HL-60/S4 (cell line): ENCODE results near the gene PPRC1.

Experiments used
- in situ Hi-C: fragments of 300-500 bp; cut with MboI; formaldehyde crosslinking; loops from 2 replicates; pipeline ENCODE4 v1.14.3; 2022; ENCODE audit warnings: low sequenced_read_pairs

The PPRC1 gene

DNA sequence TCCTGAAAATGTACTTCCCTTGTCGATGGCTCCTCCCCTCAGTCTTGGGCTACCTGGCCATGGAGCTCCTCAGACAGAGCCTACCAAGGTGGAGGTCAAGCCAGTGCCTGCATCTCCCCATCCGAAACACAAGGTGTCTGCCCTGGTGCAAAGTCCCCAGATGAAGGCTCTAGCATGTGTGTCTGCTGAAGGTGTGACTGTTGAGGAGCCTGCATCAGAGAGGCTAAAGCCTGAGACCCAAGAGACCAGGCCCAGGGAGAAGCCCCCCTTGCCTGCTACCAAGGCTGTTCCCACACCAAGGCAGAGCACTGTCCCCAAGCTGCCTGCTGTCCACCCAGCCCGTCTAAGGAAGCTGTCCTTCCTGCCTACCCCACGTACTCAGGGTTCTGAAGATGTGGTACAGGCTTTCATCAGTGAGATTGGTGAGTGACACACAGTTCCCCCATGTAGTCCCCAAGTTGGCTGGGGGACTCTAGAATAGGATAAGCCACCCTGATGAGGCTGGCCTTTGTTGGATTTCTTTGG is 8.8 kb downstream of the PPRC1 start:
- in situ Hi-C loops, result no loop called here

DNA sequence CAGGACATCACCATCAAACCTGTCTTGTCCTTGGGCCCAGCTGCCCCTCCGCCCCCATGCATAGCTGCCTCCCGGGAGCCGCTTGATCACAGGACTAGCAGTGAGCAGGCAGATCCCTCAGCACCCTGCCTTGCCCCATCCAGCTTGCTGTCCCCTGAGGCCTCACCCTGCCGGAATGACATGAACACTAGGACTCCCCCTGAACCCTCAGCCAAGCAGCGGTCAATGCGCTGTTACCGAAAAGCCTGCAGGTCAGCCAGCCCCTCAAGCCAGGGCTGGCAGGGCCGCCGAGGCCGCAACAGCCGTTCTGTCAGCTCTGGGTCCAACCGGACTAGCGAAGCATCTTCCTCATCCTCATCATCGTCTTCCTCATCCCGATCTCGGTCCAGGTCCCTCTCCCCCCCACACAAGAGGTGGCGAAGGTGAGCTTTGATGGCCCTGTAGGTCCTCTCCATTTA is 14.2 kb downstream of the PPRC1 start:
- in situ Hi-C loops, result no loop called here

DNA sequence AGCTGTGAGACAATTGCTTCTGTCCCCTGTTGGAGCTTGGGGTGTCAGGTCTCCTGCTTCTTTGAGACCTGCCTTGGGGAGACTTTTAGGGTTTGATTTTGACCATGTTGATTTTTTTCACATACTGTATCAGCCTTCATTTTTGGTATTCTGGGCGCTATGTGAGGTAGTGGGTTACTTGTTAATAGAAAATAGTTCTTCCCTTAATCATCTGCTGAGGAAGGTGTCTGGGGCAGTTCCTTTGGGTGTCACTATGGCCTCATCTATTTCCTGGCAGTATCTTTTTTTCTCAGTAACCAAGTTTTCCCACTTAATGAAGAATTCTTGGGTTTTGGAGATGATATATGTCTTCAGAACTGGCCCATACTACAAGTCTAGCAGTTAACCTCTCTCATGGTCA is 14.7 kb downstream of the PPRC1 start:
- in situ Hi-C loops, result no loop called here

DNA sequence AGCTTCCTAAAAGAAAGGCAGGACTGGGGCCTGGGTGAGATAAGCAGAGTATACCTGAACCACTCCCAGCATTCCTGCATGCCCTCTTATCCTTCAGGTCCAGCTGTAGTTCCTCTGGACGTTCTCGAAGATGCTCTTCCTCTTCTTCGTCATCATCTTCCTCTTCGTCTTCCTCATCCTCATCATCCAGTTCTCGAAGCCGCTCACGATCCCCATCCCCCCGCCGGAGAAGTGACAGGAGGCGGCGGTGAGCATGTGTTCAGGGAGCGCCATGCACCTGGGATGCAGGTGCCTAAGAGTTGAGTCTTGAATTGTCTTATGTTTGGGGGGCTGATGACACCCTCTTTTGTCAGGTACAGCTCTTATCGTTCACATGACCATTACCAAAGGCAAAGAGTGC is 15.4 kb downstream of the PPRC1 start:
- in situ Hi-C loops, result no loop called here

DNA sequence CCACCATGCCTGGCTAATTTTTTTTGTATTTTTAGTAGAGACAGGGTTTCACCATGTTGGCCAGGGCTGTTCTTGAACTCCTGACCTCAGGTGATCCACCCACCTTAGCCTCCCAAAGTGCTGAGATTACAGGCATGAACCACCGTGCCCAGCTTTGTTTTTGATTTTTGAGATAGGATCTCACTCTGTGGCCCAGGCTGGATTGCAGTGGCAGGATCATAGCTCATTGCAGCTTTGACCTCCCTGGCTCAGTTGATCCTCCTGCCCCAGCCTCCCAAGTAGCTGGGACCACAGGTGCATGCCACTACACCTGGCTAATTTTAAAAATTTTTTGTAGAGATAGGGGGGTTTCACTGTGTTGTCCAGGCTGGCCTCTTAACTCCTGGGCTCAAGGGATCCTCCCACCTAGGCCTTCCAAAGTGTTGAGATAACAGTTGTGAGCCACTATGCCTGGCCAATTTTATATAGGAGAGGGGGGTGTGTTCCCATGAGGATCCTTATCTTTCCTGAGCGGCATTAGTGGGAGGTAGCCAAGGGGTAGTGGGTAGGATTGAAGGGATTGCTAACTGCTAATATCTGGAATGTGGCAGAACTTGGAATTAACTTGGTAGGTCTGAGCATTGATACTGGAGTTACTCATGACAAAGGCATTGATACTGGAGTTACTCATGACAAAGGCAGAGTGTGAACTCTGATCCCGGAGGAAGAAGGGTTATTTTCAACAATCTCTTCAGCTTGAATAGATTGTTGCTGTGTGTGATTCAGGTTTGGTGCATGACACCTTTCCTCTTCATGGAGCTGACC is 18.3 kb downstream of the PPRC1 start:
- in situ Hi-C loops, result no loop called here

DNA sequence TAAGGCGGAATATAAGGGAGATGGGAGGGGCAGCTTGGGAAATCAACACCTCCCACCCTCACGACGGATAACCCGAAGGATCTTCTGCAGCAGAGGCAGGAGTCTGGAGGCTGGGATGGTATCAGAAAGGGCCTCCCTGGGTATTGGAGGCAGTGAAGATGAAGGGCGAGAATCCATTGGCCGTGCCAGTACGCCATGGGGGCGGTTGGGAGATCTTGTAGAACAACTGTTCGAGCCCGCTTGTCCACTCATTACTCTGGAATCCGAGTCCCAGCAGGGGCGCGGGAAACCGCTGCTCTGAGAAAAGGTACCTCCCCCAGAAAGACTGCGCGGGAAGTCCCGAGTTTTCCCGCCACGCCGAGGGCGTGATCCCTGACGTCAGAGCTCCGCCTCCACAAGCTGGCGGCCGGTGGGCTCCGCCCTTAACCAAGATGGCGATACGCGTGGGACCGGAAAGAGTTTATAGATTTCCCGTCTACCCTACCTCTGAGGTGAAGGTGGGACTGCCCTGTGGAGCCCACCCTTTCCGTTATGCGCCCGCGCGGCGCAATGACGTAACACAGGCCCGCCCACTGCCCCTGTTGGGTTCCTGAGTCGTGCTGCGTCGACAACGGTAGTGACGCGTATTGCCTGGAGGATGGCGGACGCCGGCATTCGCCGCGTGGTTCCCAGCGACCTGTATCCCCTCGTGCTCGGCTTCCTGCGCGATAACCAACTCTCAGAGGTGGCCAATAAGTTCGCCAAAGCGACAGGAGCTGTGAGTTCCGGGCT is 19.1 kb downstream of the PPRC1 start, which contains the start of gene NOLC1:
Gene NOLC1 (plus strand): TSS at position 616 of the 771 bp plus-strand sequence. CDS start 22 bp downstream, at position 638.
- in situ Hi-C loops, result no loop called here

DNA sequence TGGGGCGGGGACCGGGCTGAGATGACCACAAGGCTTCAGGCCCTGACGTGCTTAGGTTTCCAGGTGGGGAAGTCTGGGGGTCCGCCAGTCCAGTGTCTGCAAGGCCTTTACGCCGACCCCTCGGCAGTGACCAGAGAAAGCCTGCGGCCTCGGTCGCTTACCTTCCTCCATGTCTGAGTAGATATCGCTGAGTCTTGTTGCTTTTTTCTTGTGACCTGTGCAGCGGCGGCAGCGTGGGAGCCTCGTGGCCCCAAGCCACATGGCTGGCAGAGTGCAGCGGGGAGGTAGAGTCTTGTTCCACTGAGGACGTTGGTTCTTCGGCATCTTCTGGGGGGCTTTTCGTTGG is 19.7 kb downstream of the PPRC1 start:
- in situ Hi-C loops, result no loop called here

DNA sequence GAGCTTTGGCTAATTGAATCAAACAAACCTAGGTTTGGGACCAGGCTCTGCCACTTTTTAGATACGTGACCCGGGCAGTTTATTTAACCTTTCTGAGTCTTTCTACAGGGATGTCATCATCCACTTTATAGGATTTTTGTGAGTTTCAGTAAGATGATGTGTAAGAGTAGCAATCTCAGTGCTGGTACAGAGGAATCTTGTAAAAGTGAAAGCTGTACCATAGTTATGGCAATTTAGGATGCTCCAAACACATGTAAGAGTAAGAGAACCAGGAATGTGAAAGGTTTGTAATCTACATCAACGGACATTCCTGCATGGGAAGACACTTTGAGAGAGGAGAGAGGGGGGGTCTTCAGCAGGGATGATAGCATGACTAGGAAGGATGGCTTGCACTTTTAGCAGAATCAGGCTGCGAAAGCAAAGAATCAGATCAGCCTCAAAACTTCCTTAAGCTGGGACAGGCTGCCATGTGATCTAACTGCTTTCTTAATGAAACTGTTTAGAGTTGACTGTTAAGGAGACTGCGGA is 20.3 kb downstream of the PPRC1 start:
- in situ Hi-C loops, result no loop called here

DNA sequence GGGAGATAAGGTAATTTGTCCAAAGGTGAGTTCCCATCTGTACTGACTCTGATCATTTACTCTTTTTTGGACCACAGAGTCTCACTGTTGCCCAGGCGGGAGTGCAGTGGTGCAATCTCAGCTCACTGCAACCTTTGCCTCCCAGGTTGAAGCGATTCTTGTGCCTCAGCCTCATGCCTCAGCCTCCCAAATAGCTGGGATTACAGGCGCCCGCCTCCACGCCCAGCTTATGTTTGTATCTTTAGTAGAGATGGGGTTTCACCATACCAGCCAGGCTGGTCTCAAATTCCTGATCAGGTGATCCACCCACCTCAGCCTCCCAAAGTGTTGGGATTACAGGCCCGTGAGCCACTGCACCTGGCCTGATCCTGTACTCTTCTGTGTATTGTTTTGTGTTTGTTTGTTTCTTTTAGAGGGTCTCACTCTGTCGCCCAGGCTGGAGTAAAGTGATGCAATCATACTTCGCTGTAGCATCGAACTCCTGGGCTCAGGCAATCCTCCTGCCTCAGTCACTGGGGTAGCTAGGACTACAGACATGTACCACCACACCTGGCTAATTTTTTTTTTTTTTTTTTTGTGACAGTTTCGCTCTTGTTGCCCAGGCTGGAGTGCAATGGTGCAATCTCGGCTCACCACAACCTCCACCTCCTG is 21.8 kb downstream of the PPRC1 start:
- in situ Hi-C loops, result no loop called here

DNA sequence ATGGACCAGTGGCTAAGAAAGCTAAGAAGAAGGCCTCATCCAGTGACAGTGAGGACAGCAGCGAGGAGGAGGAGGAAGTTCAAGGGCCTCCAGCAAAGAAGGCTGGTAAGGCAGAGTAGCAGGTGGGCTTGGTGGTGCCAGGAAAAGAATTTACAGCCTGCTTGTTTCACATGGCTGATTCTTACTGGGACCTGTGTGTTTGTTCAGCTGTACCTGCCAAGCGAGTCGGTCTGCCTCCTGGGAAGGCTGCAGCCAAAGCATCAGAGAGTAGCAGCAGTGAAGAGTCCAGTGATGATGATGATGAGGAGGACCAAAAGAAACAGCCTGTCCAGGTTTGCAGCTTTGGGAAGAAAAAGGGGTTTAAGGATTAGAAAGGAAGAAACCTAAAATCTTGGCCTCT is 24.4 kb downstream of the PPRC1 start:
- in situ Hi-C loops, result no loop called here

DNA sequence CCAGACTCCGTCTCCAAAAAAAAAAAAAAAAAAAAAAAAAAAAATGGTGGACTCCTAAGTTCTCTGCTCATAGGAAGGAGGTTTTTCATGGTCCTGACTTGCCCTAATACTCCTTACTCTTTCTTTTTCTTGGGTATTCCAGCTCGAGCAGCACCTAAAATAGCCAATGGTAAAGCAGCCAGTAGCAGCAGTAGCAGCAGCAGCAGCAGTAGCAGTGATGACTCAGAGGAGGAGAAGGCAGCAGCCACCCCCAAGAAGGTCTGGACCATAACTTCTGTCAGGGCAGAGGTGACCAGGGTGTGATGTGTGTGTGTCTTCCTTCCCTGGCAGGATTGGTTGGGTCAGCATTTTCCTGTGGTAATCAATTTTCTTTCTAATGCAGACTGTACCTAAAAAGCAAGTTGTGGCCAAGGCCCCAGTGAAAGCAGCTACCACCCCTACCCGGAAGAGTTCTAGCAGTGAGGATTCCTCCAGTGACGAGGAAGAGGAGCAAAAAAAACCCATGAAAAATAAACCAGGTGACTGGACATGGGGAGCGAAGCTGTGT is 26.3 kb downstream of the PPRC1 start:
- in situ Hi-C loops, result no loop called here

DNA sequence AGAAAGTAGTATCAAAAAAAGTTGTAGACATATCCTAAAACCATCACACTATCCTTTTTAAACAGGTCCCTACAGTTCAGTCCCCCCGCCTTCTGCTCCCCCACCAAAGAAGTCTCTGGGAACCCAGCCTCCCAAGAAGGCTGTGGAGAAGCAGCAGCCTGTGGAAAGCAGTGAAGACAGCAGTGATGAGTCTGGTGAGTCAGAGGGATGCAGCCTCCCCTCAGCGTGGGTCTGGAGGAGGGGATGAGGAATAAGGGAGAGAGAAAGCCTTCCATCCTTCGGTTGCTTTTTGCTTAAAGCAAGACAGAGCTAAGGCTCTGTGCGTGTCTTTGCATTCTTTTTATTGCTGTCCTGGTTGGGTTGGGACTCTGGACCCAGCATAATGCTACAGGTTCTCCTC is 27.0 kb downstream of the PPRC1 start:
- in situ Hi-C loops, result no loop called here

DNA sequence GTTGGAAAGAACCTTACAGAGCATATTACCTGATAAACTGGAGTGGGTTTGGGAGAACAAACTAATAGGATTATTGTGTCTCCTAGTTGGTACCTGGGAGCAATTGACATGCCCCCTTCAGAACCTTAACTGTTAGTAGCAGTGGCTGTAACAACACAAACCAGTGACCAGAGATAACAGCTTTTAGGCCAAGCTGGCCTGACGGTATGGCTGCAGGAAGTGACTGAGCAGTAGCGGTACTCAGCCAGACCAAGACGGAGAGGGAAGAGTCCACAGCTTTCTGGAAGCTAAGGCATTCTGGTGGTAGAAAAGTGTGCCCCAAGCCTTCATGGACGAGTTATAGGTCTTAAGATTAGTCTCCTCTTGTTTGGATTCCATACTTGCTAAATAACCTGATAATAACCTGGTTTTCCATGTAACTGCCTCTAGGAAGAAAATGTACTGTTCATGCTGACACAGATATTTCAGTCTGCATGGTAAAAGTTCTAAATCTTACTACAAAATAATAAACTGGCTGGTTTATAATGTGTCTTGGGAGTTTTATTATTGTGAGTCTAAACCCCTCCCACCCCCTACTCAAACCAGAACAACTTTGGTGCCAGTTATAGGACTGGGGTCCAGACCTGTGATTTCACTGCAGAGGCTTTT is 30.6 kb downstream of the PPRC1 start:
- in situ Hi-C loops, result no loop called here

DNA sequence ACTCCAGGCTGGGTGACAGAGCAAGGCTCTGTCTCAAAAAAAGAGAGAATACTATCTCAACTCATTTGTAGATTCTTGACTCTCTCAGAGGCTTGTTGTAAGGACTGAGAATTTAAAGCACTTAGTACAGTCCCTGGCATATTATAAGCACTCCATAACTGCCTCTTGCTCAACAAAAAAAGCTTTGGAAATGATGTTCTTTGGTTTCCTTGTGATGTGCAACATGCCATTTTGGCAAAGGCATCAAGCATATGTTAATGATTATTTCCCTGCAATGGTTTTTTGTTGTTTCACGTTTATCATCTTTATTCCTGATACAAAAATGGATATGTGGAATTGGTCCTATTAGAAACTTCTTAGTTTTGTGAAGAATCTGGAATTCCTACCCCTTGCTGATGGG is 35.0 kb downstream of the PPRC1 start:
- in situ Hi-C loops, result no loop called here

DNA sequence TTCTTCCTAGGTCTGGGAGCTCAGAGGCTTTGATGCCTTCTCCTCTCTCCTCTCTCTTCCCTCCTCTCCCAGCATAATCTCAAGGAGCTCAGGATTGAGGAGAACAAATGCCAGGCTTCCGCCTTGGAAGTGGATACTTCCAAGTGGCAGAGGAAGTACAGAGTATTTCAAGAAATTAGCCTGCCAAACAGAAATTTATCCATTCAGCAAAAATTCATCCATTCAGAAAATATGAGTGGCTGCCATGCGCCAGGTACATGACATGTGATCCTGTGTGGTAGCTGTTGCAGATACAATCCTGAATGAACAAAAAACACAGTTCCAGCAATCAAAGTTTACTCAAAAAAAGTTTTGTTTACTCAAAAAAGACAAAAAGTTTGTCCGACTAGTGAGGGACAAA is 37.8 kb downstream of the PPRC1 start:
- in situ Hi-C loops, result no loop called here

DNA sequence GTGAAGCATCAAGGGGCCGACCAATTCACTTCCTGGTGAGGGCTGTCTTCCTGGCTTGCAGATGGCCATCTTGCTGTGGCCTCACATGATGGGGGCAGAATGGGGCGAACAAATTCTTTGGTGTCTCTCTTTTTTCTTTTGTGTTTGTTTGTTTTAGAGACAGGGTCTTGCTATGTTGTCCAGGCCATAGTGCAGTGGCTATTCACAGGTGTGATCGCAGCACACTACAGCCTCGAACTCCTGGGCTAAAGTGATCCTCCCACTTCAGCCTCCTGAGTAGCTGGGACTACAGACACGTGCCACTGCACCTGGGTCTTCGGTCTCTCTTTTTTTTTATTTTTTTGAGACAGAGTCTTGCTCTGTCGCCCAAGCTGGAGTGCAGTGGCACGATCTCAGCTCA is 39.4 kb downstream of the PPRC1 start:
- in situ Hi-C loops, result no loop called here

DNA sequence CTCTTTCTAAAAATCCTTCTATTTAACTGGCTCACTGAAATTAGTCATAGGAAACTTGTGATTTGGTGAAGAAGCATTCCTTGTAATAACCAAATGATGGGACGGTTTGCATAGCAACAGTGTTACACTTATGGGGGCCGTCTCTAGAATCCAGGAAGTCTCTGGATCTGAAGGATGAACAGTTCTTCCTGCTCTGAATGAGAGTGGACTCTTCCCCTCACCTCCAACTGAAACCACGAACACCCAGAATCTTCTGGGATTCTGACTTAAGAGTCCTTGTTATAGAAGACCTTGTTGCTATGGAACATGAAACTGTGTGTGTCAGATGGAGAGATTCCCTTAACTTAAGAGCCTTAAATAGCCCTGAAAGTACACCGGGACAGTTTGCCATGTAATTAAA is 42.6 kb downstream of the PPRC1 start:
- in situ Hi-C loops, result no loop called here

DNA sequence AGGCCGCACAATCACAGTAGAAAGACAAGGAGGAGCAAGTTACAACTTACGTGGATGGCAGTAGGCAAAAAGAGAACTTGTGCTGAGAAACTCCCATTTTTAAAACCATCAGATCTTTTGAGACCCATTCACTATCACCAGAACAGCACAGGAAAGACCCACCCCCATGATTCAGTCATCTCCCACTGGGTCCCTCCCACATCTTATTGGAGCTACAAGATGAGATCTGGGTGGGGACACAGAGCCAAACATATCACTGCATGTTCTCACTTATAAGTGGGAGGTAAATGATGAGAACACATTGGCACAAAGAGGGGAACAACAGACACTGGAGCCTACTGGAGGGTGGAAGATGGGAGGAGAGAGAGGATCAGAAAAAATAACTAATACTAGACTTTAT is 51.8 kb downstream of the PPRC1 start:
- in situ Hi-C loops, result no loop called here

DNA sequence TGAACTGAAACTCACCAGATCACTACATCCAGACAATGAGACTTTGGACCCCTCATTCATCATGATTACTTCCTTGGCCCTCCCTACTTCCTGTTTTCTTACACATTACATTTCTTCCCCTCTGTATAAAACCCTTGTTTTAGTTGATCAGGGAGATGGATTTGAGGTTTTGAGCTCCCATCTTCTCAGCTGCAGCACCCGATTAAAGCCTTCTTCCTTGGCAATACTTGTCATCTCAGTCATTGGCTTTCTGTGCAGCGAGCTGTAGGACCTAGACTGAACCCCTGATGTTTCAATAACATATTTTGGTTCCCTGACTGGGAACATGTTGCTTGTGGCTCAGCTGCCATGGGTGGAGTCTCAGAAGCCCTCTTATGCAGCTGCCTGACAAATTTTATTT is 52.4 kb downstream of the PPRC1 start:
- in situ Hi-C loops, result no loop called here

DNA sequence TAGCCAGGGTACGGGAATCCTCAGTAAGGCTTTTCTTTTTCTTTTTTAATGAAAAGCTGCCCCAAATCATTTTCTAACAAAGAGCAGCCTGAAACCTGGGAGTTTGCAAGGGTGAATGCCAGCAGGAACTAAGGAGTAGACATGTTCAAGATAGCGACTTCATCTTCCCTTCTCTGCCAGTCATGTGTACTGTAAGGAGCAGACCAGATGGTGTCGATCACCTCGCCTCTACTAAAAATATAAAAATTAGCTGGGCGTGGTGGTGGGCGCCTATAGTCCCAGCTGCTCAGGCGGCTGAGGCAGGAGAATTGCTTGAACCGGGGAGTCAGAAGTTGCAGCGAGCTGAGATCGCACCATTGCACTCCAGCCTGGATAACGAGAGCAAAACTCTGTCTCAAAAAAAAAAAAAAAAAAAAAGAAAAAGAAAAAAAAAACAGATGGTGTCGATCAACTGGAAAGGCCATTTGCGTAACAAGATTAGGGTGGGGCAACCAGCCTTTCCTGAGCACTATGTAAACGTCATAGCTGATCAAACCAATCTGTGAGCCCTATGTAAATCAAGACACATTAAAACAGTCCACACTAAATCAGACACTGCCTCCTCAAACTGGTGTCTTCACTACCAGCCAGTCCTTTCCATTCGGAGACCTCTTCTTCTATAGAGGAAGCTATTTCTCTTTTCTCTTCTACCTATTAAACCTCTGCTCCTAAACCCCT is 53.1 kb downstream of the PPRC1 start:
- in situ Hi-C loops, result no loop called here
